GM23338 (cell line): ENCODE measurements around the gene ZG16B. TPM values are rescaled to one million over a fixed set of nuclear protein-coding genes. Genes with fewer than 3 reads are reported as not detected.

Experiments used
- ATAC-seq: fragments of 200-7000 bp; cut with Tn5 transposase; 3 replicates; pipeline ENCODE4 v1.9.1; 2020
- DNase-seq: peaks from one replicate; pipeline ENCODE4 v3.0.0-alpha.2; 2015; ENCODE audit warnings: low spot score
- H2AFZ ChIP-seq: fragments of 200-600 bp; sonication (generic); 2 replicates; pipeline ENCODE4 v1.8.0; 2016; ENCODE audit warnings: antibody characterized with exemption, mild to moderate bottlenecking, moderate library complexity
- H3F3A ChIP-seq: fragments of 200-600 bp; sonication (generic); replicated peaks from 2 replicates; pipeline ENCODE4 v1.8.0; 2017; ENCODE audit warnings: antibody characterized with exemption, mixed run types, low read depth
- H3K27ac ChIP-seq: fragments of 200-600 bp; sonication (generic); 2 replicates; pipeline ENCODE4 v1.6.1; 2016; ENCODE audit warnings: low read depth
- H3K27me3 ChIP-seq: fragments of 200-600 bp; sonication (generic); 2 replicates; pipeline ENCODE4 v1.8.0; 2016; ENCODE audit warnings: mild to moderate bottlenecking, mixed run types, moderate library complexity; ENCODE audit not compliant: insufficient read depth
- H3K36me3 ChIP-seq: fragments of 200-600 bp; sonication (generic); 2 replicates; pipeline ENCODE4 v1.8.0; 2016; ENCODE audit warnings: mild to moderate bottlenecking; ENCODE audit not compliant: insufficient read depth
- H3K4me1 ChIP-seq: fragments of 200-600 bp; sonication (generic); 2 replicates; pipeline ENCODE4 v1.8.0; 2016; ENCODE audit warnings: mild to moderate bottlenecking, moderate library complexity; ENCODE audit not compliant: insufficient read depth
- H3K4me2 ChIP-seq: fragments of 200-600 bp; sonication (generic); 2 replicates; pipeline ENCODE4 v1.7.1; 2017; ENCODE audit warnings: mixed run types
- H3K4me3 ChIP-seq: fragments of 200-600 bp; sonication (generic); 2 replicates; pipeline ENCODE4 v1.6.1; 2016; ENCODE audit warnings: mixed run types
- H3K79me2 ChIP-seq: fragments of 200-600 bp; sonication (generic); replicated peaks from 2 replicates; pipeline ENCODE4 v1.8.0; 2017; ENCODE audit warnings: mild to moderate bottlenecking; ENCODE audit not compliant: insufficient read depth
- H3K9me2 ChIP-seq: fragments of 200-600 bp; sonication (generic); 2 replicates; pipeline ENCODE4 v1.8.0; 2017; ENCODE audit not compliant: insufficient read depth
- H4K20me1 ChIP-seq: fragments of 200-600 bp; sonication (generic); replicated peaks from 2 replicates; pipeline ENCODE4 v1.8.0; 2017; ENCODE audit warnings: mild to moderate bottlenecking; ENCODE audit not compliant: insufficient read depth
- H3K27ac Mint-ChIP-seq: 2 replicates; pipeline ENCODE4 v1.8.0; 2020; ENCODE audit warnings: inconsistent platforms, mild to moderate bottlenecking, moderate library complexity, mixed read lengths
- H3K27me3 Mint-ChIP-seq: 3 replicates; pipeline ENCODE4 v1.8.0; 2022; ENCODE audit warnings: low read depth, mild to moderate bottlenecking, moderate library complexity, mixed read lengths, inconsistent platforms; ENCODE audit not compliant: insufficient read depth, poor library complexity
- H3K36me3 Mint-ChIP-seq: 3 replicates; pipeline ENCODE4 v1.8.0; 2021; ENCODE audit warnings: low read depth, mild to moderate bottlenecking, inconsistent platforms, moderate library complexity, mixed read lengths
- H3K4me1 Mint-ChIP-seq: 3 replicates; pipeline ENCODE4 v1.8.0; 2020; ENCODE audit warnings: mild to moderate bottlenecking, inconsistent platforms, mixed read lengths
- H3K4me3 Mint-ChIP-seq: 3 replicates; pipeline ENCODE4 v1.8.0; 2021; ENCODE audit warnings: moderate library complexity, mild to moderate bottlenecking, inconsistent platforms, mixed read lengths
- H3K9me3 Mint-ChIP-seq: 3 replicates; pipeline ENCODE4 v1.8.0; 2020; ENCODE audit warnings: moderate library complexity, mild to moderate bottlenecking, inconsistent platforms, mixed read lengths
- CREB1 ChIP-seq: fragments of 250-450 bp; sonication (Bioruptor Pico); IDR thresholded peaks from 2 replicates; pipeline ENCODE4 v1.5.0; 2020; ENCODE audit warnings: low read depth, mild to moderate bottlenecking, moderate library complexity
- EZH2 ChIP-seq: fragments of 200-600 bp; sonication (generic); IDR thresholded peaks from one replicate; pipeline ENCODE4 v1.8.0; 2017; ENCODE audit warnings: antibody characterized with exemption, mild to moderate bottlenecking, low read depth; ENCODE audit not compliant: unreplicated experiment
- EZH2phosphoT487 ChIP-seq: fragments of 200-600 bp; sonication (generic); IDR thresholded peaks from one replicate; pipeline ENCODE4 v1.8.1; 2018; ENCODE audit warnings: antibody characterized with exemption; ENCODE audit not compliant: unreplicated experiment
- JUNB ChIP-seq: IDR thresholded peaks from one replicate; pipeline ENCODE4 v1.6.1; 2016; ENCODE audit warnings: antibody characterized with exemption; ENCODE audit not compliant: unreplicated experiment
- NANOG ChIP-seq: IDR thresholded peaks from 2 replicates; pipeline ENCODE4 v1.6.1; 2016; ENCODE audit warnings: antibody characterized with exemption, borderline replicate concordance
- POLR2AphosphoS5 ChIP-seq: IDR thresholded peaks from 2 replicates; pipeline ENCODE4 v1.6.1; 2016; ENCODE audit warnings: antibody characterized with exemption, low read depth
- STAT1 ChIP-seq: IDR thresholded peaks from one replicate; pipeline ENCODE4 v1.6.1; 2016; ENCODE audit warnings: antibody characterized with exemption; ENCODE audit not compliant: unreplicated experiment
- ZNF114 ChIP-seq: fragments of 250-450 bp; sonication (Bioruptor Pico); IDR thresholded peaks from 2 replicates; pipeline ENCODE4 v1.5.0; 2020; ENCODE audit warnings: mild to moderate bottlenecking, moderate library complexity
- ZNF331 ChIP-seq: fragments of 250-450 bp; sonication (Bioruptor Pico); IDR thresholded peaks from 2 replicates; pipeline ENCODE4 v1.5.0; 2020; ENCODE audit warnings: low read depth, mild to moderate bottlenecking, moderate library complexity
- polyA plus RNA-seq: library from polyadenylated mRNA; unstranded; fragments of >200 nt; fragmentation: Nextera tagmentation; extraction: Ambion mirVana; gene quantifications from 2 replicates; pipeline ENCODE4 v1.2.1, GENCODE V29; 2016
- total RNA-seq: library from RNA; depleted of rRNA; stranded (reverse); fragments of >200 nt; shearing (Covaris generic); gene quantifications from 2 replicates; pipeline ENCODE4 v1.2.3, GENCODE V29; 2014
- TF ChIP-seq, protein P1 (sequence below): IDR thresholded peaks from one replicate; pipeline ENCODE4 v1.6.1; 2018; ENCODE audit warnings: antibody characterized with exemption; ENCODE audit not compliant: unreplicated experiment
- TF ChIP-seq, protein P2 (sequence below), 2 experiments: fragments of 200-600 bp in 1 of 2; sonication (generic) in 1 of 2; conservative IDR thresholded peaks; 2 replicates each; pipeline versions ENCODE4 v1.5.1 to v1.6.1; 2016 to 2017; ENCODE audit warnings: antibody characterized with exemption in 2 of 2, low read depth in 2 of 2, mild to moderate bottlenecking in 2 of 2, moderate library complexity in 1 of 2
- TF ChIP-seq, protein P3 (sequence below): IDR thresholded peaks from 2 replicates; pipeline ENCODE4 v1.6.1; 2016; ENCODE audit warnings: antibody characterized with exemption

Gene ZG16B
- total and polyA plus RNA-seq, 2 experiments from 2014 or later: not detected

DNA sequence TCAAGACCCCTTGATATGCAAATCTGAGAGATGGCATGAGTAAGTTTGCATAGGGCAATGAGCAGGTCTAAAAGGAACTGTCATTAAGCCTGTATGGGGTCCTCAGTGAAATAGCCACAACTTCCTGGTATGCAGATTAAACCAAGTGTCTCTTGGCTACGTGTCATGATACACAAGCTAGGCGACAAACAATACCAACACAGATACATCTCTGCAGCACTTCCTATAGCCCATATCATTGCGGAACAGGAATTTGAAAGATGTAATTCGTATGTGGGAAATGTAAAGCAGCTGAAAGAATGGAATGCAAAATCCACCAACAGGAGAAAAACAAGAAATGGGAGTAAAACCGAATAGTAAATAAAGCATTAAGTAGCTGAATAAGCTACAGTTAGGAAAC, 15.0 kb downstream of the ZG16B start:
- peaks cover 9% of the 10 kb centered on the region; the same call in 2 of the 3 replicates for H3K9me3 Mint-ChIP-seq
- peaks cover 5% of the 10 kb centered on the region; the same call in 2 of the 3 replicates for H3K4me1 Mint-ChIP-seq
- TF ChIP-seq POLR2AphosphoS5: no peak
- no peak for TF ChIP-seq EZH2
- TF ChIP-seq JUNB: no peak
- Histone ChIP-seq H3K9me2 (no peaks in the 10 kb centered on the region), H3F3A (no peaks in the 10 kb centered on the region), H3K27ac (no peak overlapping the region), H3K4me3 (no peak overlapping the region), H3K4me1 (no peaks in the 10 kb centered on the region), H3K4me2 (no peak overlapping the region), H3K36me3 (no peaks in the 10 kb centered on the region), H2AFZ (no peak overlapping the region), H4K20me1 (no peaks in the 10 kb centered on the region), H3K27me3 (peaks cover 13% of the 10 kb centered on the region; the same call in 1 of the 2 replicates), H3K79me2 (no peaks in the 10 kb centered on the region)
- ATAC-seq (no peak), DNase-seq (no peak)
- H3K36me3 Mint-ChIP-seq: no peaks in the 10 kb centered on the region
- no peak overlapping the region for H3K4me3 Mint-ChIP-seq
- H3K27me3 Mint-ChIP-seq: peaks cover 11% of the 10 kb centered on the region
- no peak overlapping the region for H3K27ac Mint-ChIP-seq

DNA sequence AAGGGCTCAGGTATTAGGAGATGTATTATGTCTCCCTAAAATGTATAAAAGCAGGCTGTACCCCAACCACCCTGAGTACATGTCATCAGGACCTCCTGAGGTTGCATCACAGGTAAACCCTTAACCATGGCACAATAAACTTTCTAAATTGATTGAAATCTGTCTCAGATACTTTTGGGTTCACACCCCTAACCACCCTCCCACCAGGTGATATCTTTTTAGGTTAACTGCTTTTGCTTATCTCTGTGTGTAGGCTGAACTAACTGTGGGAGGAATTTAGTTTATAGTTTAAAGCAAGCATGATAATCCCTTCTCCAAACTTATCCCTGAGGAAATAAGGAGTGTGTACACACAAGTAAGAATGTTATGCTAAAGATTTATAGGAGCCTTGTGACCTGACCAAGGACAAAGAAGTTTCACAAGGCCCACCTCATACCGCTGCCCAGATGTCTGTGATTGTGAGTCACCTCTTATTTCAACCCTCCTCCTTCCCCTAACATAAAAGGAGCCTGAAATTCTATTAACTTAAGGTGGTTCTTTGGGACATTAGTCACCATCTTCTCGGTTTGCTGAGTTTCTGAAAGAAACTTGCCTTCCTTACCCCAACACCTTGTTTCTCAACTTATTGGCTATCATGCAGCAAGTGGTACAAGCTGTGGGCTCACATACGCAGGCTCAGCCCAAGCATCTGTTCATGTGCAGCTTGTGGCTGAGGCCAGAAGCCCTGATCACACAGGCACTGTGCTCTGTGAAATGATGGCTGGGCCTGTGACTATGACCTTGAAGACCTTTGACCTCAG, 16.6 kb downstream of the ZG16B start:
- Histone ChIP-seq H3K4me2 (no peak overlapping the region), H3K27ac (no peak overlapping the region)
- TF ChIP-seq, protein P1, sequence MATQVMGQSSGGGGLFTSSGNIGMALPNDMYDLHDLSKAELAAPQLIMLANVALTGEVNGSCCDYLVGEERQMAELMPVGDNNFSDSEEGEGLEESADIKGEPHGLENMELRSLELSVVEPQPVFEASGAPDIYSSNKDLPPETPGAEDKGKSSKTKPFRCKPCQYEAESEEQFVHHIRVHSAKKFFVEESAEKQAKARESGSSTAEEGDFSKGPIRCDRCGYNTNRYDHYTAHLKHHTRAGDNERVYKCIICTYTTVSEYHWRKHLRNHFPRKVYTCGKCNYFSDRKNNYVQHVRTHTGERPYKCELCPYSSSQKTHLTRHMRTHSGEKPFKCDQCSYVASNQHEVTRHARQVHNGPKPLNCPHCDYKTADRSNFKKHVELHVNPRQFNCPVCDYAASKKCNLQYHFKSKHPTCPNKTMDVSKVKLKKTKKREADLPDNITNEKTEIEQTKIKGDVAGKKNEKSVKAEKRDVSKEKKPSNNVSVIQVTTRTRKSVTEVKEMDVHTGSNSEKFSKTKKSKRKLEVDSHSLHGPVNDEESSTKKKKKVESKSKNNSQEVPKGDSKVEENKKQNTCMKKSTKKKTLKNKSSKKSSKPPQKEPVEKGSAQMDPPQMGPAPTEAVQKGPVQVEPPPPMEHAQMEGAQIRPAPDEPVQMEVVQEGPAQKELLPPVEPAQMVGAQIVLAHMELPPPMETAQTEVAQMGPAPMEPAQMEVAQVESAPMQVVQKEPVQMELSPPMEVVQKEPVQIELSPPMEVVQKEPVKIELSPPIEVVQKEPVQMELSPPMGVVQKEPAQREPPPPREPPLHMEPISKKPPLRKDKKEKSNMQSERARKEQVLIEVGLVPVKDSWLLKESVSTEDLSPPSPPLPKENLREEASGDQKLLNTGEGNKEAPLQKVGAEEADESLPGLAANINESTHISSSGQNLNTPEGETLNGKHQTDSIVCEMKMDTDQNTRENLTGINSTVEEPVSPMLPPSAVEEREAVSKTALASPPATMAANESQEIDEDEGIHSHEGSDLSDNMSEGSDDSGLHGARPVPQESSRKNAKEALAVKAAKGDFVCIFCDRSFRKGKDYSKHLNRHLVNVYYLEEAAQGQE: no peak
- TF ChIP-seq EZH2phosphoT487: no peak
- TF ChIP-seq NANOG: no peak
- TF ChIP-seq JUNB: no peak
- TF ChIP-seq CREB1 (CRISPR knock-in tag): no peak
- TF ChIP-seq EZH2: no peak
- TF ChIP-seq ZNF331 (CRISPR knock-in tag): no peak
- TF ChIP-seq STAT1: no peak
- TF ChIP-seq, protein P2, sequence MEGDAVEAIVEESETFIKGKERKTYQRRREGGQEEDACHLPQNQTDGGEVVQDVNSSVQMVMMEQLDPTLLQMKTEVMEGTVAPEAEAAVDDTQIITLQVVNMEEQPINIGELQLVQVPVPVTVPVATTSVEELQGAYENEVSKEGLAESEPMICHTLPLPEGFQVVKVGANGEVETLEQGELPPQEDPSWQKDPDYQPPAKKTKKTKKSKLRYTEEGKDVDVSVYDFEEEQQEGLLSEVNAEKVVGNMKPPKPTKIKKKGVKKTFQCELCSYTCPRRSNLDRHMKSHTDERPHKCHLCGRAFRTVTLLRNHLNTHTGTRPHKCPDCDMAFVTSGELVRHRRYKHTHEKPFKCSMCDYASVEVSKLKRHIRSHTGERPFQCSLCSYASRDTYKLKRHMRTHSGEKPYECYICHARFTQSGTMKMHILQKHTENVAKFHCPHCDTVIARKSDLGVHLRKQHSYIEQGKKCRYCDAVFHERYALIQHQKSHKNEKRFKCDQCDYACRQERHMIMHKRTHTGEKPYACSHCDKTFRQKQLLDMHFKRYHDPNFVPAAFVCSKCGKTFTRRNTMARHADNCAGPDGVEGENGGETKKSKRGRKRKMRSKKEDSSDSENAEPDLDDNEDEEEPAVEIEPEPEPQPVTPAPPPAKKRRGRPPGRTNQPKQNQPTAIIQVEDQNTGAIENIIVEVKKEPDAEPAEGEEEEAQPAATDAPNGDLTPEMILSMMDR (conservative IDR thresholded peaks at IDR 0.05; ENCODE audit: low read depth in 2 of 2): no peak
- TF ChIP-seq POLR2AphosphoS5: no peak
- TF ChIP-seq, protein P3, sequence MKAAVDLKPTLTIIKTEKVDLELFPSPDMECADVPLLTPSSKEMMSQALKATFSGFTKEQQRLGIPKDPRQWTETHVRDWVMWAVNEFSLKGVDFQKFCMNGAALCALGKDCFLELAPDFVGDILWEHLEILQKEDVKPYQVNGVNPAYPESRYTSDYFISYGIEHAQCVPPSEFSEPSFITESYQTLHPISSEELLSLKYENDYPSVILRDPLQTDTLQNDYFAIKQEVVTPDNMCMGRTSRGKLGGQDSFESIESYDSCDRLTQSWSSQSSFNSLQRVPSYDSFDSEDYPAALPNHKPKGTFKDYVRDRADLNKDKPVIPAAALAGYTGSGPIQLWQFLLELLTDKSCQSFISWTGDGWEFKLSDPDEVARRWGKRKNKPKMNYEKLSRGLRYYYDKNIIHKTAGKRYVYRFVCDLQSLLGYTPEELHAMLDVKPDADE: no peak
- TF ChIP-seq ZNF114 (CRISPR knock-in tag): no peak

More for the DNA sequence above, 16.6 kb downstream of the ZG16B start:
- H3K36me3 Mint-ChIP-seq: no peaks in the 10 kb centered on the region
- H3K27me3 Mint-ChIP-seq: peaks cover 14% of the 10 kb centered on the region
- ATAC-seq (no peak), DNase-seq (no peak)
- H3K27ac Mint-ChIP-seq: no peak overlapping the region
- Histone ChIP-seq H4K20me1 (no peaks in the 10 kb centered on the region), H3K27me3 (peaks cover 13% of the 10 kb centered on the region; the same call in 1 of the 2 replicates), H3K4me3 (no peak overlapping the region), H3K36me3 (no peaks in the 10 kb centered on the region), H2AFZ (no peak overlapping the region), H3K4me1 (no peaks in the 10 kb centered on the region), H3F3A (no peaks in the 10 kb centered on the region), H3K79me2 (no peaks in the 10 kb centered on the region), H3K9me2 (no peaks in the 10 kb centered on the region)
- no peak overlapping the region for H3K4me3 Mint-ChIP-seq
- peaks cover 5% of the 10 kb centered on the region; the same call in 2 of the 3 replicates for H3K4me1 Mint-ChIP-seq
- peaks cover 9% of the 10 kb centered on the region; the same call in 2 of the 3 replicates for H3K9me3 Mint-ChIP-seq
